HepG2 (cell line): ENCODE data around the gene IGFN1. TPM values are rescaled to one million over a fixed set of nuclear protein-coding genes. Genes with fewer than 3 reads are reported as not detected.

Experiments
- ATAC-seq: fragments of 200-7000 bp; cut with Tn5 transposase; 3 replicates; pipeline ENCODE4 v1.9.1; 2020; ENCODE audit warnings: mild to moderate bottlenecking, moderate library complexity
- BruUV-seq: library from RNA; stranded (reverse); fragments of 400-500 nt; replicated peaks from 2 replicates; lab custom pipeline; 2021; lab: Mats Ljungman, UMichigan
- CTCF ChIA-PET: fragments of 300-600 bp; formaldehyde crosslinking; extraction: SDS; loops from one replicate; lab custom pipeline; 2021; ENCODE audit warnings: low total read pairs, inconsistent platforms, low intra/inter-chr PET ratio; lab: Yijun Ruan, JAX
- POLR2A ChIA-PET: fragments of 350-600 bp; sonication (Branson Sonifier 250); formaldehyde crosslinking; loops from one replicate; lab custom pipeline; 2020; ENCODE audit warnings: antibody characterized with exemption, inconsistent platforms; lab: Yijun Ruan, JAX
- DNase-seq: peaks from one replicate; pipeline ENCODE4 v3.0.0-alpha.2; 2015; ENCODE audit warnings: low spot score
- FAIRE-seq: peaks from 3 replicates; lab custom pipeline; 2011; peaks lifted over from hg19 to GRCh38; lab: Jason Lieb, UNC
- H2AFZ ChIP-seq: one replicate; pipeline ENCODE4 v1.6.1; 2011; ENCODE audit warnings: low read length, inconsistent platforms
- H3K27ac ChIP-seq: fragments of 300-600 bp; 3 replicates; pipeline ENCODE4 v1.8.0; 2011; ENCODE audit warnings: mixed run types, mild to moderate bottlenecking, mixed read lengths, low read length, inconsistent platforms; ENCODE audit not compliant: insufficient read depth; ENCODE audit errors: extremely low read length
- H3K27me3 ChIP-seq, 2 experiments: fragments of 200-600 bp in 1 of 2; 2 replicates in 1 of 2; 3 replicates in 1 of 2; pipeline versions ENCODE4 v1.6.0 to v1.8.0; 2011; ENCODE audit warnings: low read length in 2 of 2, mild to moderate bottlenecking in 2 of 2, moderate library complexity in 2 of 2, inconsistent platforms in 1 of 2; ENCODE audit not compliant: insufficient read depth in 2 of 2, control insufficient read depth in 1 of 2
- H3K36me3 ChIP-seq, 2 experiments: fragments of 200-600 bp in 1 of 2; replicated peaks in 1 of 2; 2 replicates in 1 of 2; 3 replicates in 1 of 2; pipeline versions ENCODE4 v1.5.1 to v1.8.0; 2011; ENCODE audit warnings: low read length in 2 of 2, inconsistent platforms in 1 of 2; ENCODE audit not compliant: insufficient read depth in 2 of 2, control insufficient read depth in 1 of 2
- H3K4me1 ChIP-seq: 2 replicates; pipeline ENCODE4 v1.5.1; 2012; ENCODE audit warnings: low read length, inconsistent platforms; ENCODE audit not compliant: insufficient read depth
- H3K4me2 ChIP-seq: 2 replicates; pipeline ENCODE4 v1.6.0; 2011; ENCODE audit warnings: low read depth, low read length, inconsistent platforms
- H3K4me3 ChIP-seq, 3 experiments: fragments of 200-600 bp in 1 of 3; sonication (generic), shearing (Covaris generic) in 1 of 3; replicated peaks in 1 of 3; 2 replicates each; pipeline ENCODE4 v1.5.1; 2011 to 2016; ENCODE audit warnings: low read length in 3 of 3, inconsistent platforms in 2 of 3, low read depth in 2 of 3, mild to moderate bottlenecking in 2 of 3, control low read depth in 1 of 3, mixed read lengths in 1 of 3; ENCODE audit not compliant: insufficient read depth in 1 of 3
- H3K79me2 ChIP-seq: one replicate; pipeline ENCODE4 v1.6.1; 2011; ENCODE audit warnings: low read length, inconsistent platforms; ENCODE audit not compliant: insufficient read depth
- H3K9ac ChIP-seq: 2 replicates; pipeline ENCODE4 v1.6.0; 2011; ENCODE audit warnings: mild to moderate bottlenecking, low read depth, low read length, inconsistent platforms; ENCODE audit not compliant: insufficient read depth
- H3K9me3 ChIP-seq: 2 replicates; pipeline ENCODE4 v1.5.1; 2012; ENCODE audit warnings: mild to moderate bottlenecking, low read length
- H4K20me1 ChIP-seq: 2 replicates; pipeline ENCODE4 v1.6.0; 2011; ENCODE audit warnings: inconsistent platforms, mild to moderate bottlenecking, low read length, moderate library complexity; ENCODE audit not compliant: insufficient read depth
- ATM ChIP-seq: fragments of 450-650 bp; IDR thresholded peaks from 2 replicates; pipeline ENCODE4 v1.7.1; 2017; ENCODE audit warnings: mild to moderate bottlenecking, borderline replicate concordance
- NFE2L2 ChIP-seq: fragments of 150-350 bp; IDR thresholded peaks from 2 replicates; pipeline ENCODE4 v1.6.1; 2014; ENCODE audit warnings: low read length
- NFYB ChIP-seq: sonication (generic); formaldehyde crosslinking; IDR thresholded peaks from 2 replicates; pipeline ENCODE4 v1.4.0; 2020; ENCODE audit warnings: missing genetic modification reagents
- TBL1XR1 ChIP-seq: fragments of 150-350 bp; IDR thresholded peaks from 2 replicates; pipeline ENCODE4 v1.6.1; 2014; ENCODE audit warnings: borderline replicate concordance, low read length; ENCODE audit not compliant: partially characterized antibody
- THAP8 ChIP-seq: sonication (generic); formaldehyde crosslinking; IDR thresholded peaks from 2 replicates; pipeline ENCODE4 v1.5.1; 2020; ENCODE audit warnings: missing genetic modification reagents, mild to moderate bottlenecking, borderline replicate concordance
- ZBTB26 ChIP-seq: IDR thresholded peaks from 2 replicates; pipeline ENCODE4 v1.6.1; 2016; ENCODE audit warnings: missing compliant biosample characterization, missing genetic modification reagents, borderline replicate concordance
- ZFP41 ChIP-seq: sonication (generic); formaldehyde crosslinking; IDR thresholded peaks from 2 replicates; pipeline ENCODE4 v1.4.0; 2020; ENCODE audit warnings: mild to moderate bottlenecking, missing genetic modification reagents, borderline replicate concordance
- ZFP90 ChIP-seq: sonication (generic); formaldehyde crosslinking; IDR thresholded peaks from 2 replicates; pipeline ENCODE4 v1.8.0; 2022; ENCODE audit warnings: missing genetic modification reagents, mild to moderate bottlenecking, inconsistent platforms, borderline replicate concordance
- ZNF580 ChIP-seq: IDR thresholded peaks from 2 replicates; pipeline ENCODE4 v1.6.1; 2016; ENCODE audit warnings: low read depth, borderline replicate concordance
- ZNF678 ChIP-seq: sonication (generic); formaldehyde crosslinking; IDR thresholded peaks from 2 replicates; pipeline ENCODE4 v1.4.0; 2020; ENCODE audit warnings: mild to moderate bottlenecking, missing genetic modification reagents
- ZNF749 ChIP-seq: sonication (generic); formaldehyde crosslinking; IDR thresholded peaks from 2 replicates; pipeline ENCODE4 v1.8.0; 2022; ENCODE audit warnings: mild to moderate bottlenecking, missing genetic modification reagents, moderate library complexity, borderline replicate concordance
- ZSCAN22 ChIP-seq: sonication (generic); formaldehyde crosslinking; IDR thresholded peaks from 2 replicates; pipeline ENCODE4 v1.4.0; 2020; ENCODE audit warnings: mild to moderate bottlenecking, missing genetic modification reagents
- WGBS: methylation state at CpG from one replicate; pipeline ENCODE4 v1.1.6; 2017; ENCODE audit warnings: low lambda C conversion rate; 5-methylcytosine and 5-hydroxymethylcytosine counted together
- in situ Hi-C: cut with HindIII; loops from 2 replicates; pipeline ENCODE4 v1.10.0; 2017; ENCODE audit warnings: low pct_unique_long_range_greater_than_20kb; ENCODE audit not compliant: extremely low pct_ligation_motif_present
- intact Hi-C: fragments of 100-400 bp; cut with micrococcal nuclease; formaldehyde crosslinking; loops from one replicate; pipeline ENCODE4 v1.10.0; 2022; ENCODE audit not compliant: unreplicated experiment
- polyA plus RNA-seq, 8 experiments: library from polyadenylated mRNA; depleted of rRNA in 3 of 8; stranded (reverse) in 7 of 8; unstranded in 1 of 8; fragments of >200 nt; fragmentation: Illumina TruSeq in 4 of 8; extraction: Trizol in 4 of 8; gene quantifications; 2 replicates each; pipeline versions ENCODE4 v1.2.1 to v1.2.3, GENCODE V29; 2011 to 2016; ENCODE audit warnings: low read depth in 4 of 8, missing spikeins in 1 of 8, mixed read lengths in 1 of 8; ENCODE audit not compliant: insufficient read depth in 1 of 8
- total RNA-seq, 5 experiments: library from RNA; depleted of rRNA; stranded (reverse); fragments of >200 nt; fragmentation: Illumina TruSeq; extraction: Trizol; gene quantifications; 2 replicates each; pipeline ENCODE4 v1.2.3, GENCODE V29; 2016; ENCODE audit warnings: low read depth in 1 of 5
- TF ChIP-seq, protein P1 (sequence below): sonication (generic); formaldehyde crosslinking; IDR thresholded peaks from 2 replicates; pipeline ENCODE4 v1.4.0; 2020; ENCODE audit warnings: mild to moderate bottlenecking, missing genetic modification reagents

The IGFN1 gene
- total and polyA plus RNA-seq, 2 of the 13 experiments (the other 11 are each of a cell fraction or from before 2014, with no cell fraction given): 0.04 to 0.05 TPM

DNA sequence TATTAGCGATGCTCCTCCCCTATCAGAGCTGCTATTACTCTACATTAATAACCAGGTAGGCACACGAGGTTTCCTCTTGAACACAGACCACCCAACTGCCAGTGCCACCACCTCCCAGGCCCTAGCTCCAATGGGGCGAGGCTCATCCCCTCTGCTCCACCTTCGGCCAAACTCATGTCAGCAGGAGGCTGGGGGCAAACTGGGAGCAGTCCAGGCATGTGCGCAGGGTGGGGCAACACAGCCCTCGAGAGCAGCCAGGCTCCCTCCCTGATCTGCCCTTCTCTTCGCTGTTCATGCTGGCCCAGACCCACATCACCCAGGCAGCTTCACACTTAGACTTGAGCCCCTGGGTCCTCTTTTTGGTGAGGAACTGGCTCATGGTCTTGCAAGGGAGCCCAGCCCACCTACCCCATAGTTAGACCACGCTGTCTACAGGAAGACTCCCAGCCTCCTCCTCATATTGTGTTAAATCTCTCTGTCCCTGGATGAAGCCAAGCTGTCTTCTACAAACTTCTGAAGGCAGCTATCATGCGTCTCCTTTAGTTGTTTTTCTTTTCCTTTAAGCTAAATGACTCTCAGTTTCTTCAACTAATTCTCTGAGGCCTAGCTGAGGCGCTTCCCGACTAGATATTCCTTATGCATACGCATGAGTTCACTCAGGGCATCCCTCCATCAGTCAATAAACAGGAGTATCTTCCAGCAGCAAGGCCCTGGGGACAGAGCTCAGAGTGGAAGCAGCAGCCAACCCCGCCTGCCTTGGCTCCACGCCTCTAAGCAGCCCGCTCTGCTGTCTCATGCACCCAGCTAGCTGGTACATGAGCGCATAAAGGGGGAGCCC is 48.4 kb upstream of the IGFN1 start:
- Histone ChIP-seq H3K9me3 (no peaks in the 10 kb centered on the region), H3K27me3 (no peaks in the 10 kb centered on the region), H3K4me1 (no peaks in the 10 kb centered on the region), H4K20me1 (0 out of 2 replicates have a peak, but pooled peaks cover 4% of the 10 kb centered on the region), H3K27ac (no peak overlapping the region), H3K36me3 (peaks cover 27 to 92% of the 10 kb centered on the region in 2 experiments; a peak in 4 of 5 replicates), H3K4me3 (no peak overlapping the region), H3K79me2 (no peaks in the 10 kb centered on the region), H3K4me2 (no peak overlapping the region), H2AFZ (no peak overlapping the region)
- FAIRE-seq (no peak), DNase-seq (no peak), ATAC-seq (no peak)
- whole genome bisulfite sequencing: 93% methylated on average over 13 of the region's 16 CpGs
- in situ Hi-C loops (no loop called here), intact Hi-C loops (no loop called here)
- BruUV-seq: no TSS peak
- ChIA-PET CTCF (no interaction called here), POLR2A (no interaction called here)
- TF ChIP-seq ATM: no peak
- no peak for TF ChIP-seq NFYB (CRISPR knock-in tag)
- TF ChIP-seq ZSCAN22 (CRISPR knock-in tag): no peak
- TF ChIP-seq TBL1XR1: no peak
- TF ChIP-seq, all 625 proteins: peak for 0
- no peak overlapping the region for H3K9ac ChIP-seq

- H4K20me1 ChIP-seq: 0 out of 2 replicates have a peak, but pooled peaks cover 4% of the 10 kb centered on the region
- no peak overlapping the region for H3K4me2 ChIP-seq
- no peak overlapping the region for H3K9ac ChIP-seq
- FAIRE-seq: no peak
- CTCF ChIA-PET: no interaction called here
- intact Hi-C loops: no loop called here
- 97% methylated on average over 12 of the region's 16 CpGs for WGBS
- ATAC-seq: no peak
- H3K27me3 ChIP-seq: no peaks in the 10 kb centered on the region
- H3K9me3 ChIP-seq: no peaks in the 10 kb centered on the region
- H2AFZ ChIP-seq: no peak overlapping the region
- POLR2A ChIA-PET: no interaction called here
- H3K4me3 ChIP-seq: no peak overlapping the region
- H3K27ac ChIP-seq: no peak overlapping the region
- no peaks in the 10 kb centered on the region for H3K4me1 ChIP-seq
- BruUV-seq: no TSS peak
- in situ Hi-C loops: no loop called here
- no peak for DNase-seq
- H3K36me3 ChIP-seq: peaks cover 25 to 98% of the 10 kb centered on the region in 2 experiments; a peak in 4 of 5 replicates
- H3K79me2 ChIP-seq: no peaks in the 10 kb centered on the region
- TF ChIP-seq ZSCAN22 (CRISPR knock-in tag) (no peak), ZNF678 (CRISPR knock-in tag) (no peak), ZFP90 (CRISPR knock-in tag) (no peak), THAP8 (CRISPR knock-in tag) (no peak), ZBTB26 (CRISPR knock-in tag) (no peak), ZFP41 (CRISPR knock-in tag) (no peak), ZNF749 (CRISPR knock-in tag) (no peak), NFE2L2 (no peak), ZNF580 (CRISPR knock-in tag) (no peak)
- TF ChIP-seq, protein P1, sequence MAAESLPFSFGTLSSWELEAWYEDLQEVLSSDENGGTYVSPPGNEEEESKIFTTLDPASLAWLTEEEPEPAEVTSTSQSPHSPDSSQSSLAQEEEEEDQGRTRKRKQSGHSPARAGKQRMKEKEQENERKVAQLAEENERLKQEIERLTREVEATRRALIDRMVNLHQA (CRISPR knock-in tag): no peak
Observed at GRCh38 chr1:201142849-201143725, 47.5 kb upstream of the IGFN1 start.
